Memory B cell (primary cell): Measurements from ENCODE around the gene ANHX.

Experiments used
- ATAC-seq: fragments of 150-1000 bp; cut with Tn5 transposase; 2 replicates; pipeline ENCODE4 v1.10.0; 2021; ENCODE audit warnings: low read depth, mild to moderate bottlenecking, moderate library complexity
- DNase-seq, 2 donors: peaks; one replicate each; pipeline ENCODE4 v3.0.0; 2022; ENCODE audit warnings: low spot score in 2 of 2
- H3K27ac Mint-ChIP-seq: one replicate; pipeline ENCODE4 v1.8.0; 2022; ENCODE audit warnings: mild to moderate bottlenecking, moderate library complexity, mixed read lengths
- H3K27me3 Mint-ChIP-seq: one replicate; pipeline ENCODE4 v1.8.0; 2022; ENCODE audit warnings: mixed read lengths
- H3K36me3 Mint-ChIP-seq: one replicate; pipeline ENCODE4 v1.8.0; 2022; ENCODE audit warnings: mild to moderate bottlenecking, mixed read lengths
- H3K4me1 Mint-ChIP-seq: one replicate; pipeline ENCODE4 v1.8.0; 2022; ENCODE audit warnings: mixed read lengths
- H3K4me3 Mint-ChIP-seq: one replicate; pipeline ENCODE4 v1.8.0; 2022; ENCODE audit warnings: mild to moderate bottlenecking, moderate library complexity, mixed read lengths
- H3K9me3 Mint-ChIP-seq: one replicate; pipeline ENCODE4 v1.8.0; 2022; ENCODE audit warnings: mixed read lengths

Gene ANHX

GRCh38 chr12:133174901-133175300 is 60.8 kb downstream of the ANHX start:
- peaks cover 19% of the 10 kb centered on the region for H3K9me3 Mint-ChIP-seq
- H3K4me3 Mint-ChIP-seq: no peak overlapping the region
- DNase-seq: no peak
- H3K36me3 Mint-ChIP-seq: peaks cover 9% of the 10 kb centered on the region
- H3K27me3 Mint-ChIP-seq: no peaks in the 10 kb centered on the region
- no peak for ATAC-seq
- H3K27ac Mint-ChIP-seq: no peak overlapping the region
- H3K4me1 Mint-ChIP-seq: no peaks in the 10 kb centered on the region

GRCh38 chr12:133172491-133172890 is 63.2 kb downstream of the ANHX start:
- Mint-ChIP-seq H3K9me3 (peaks cover 18% of the 10 kb centered on the region), H3K36me3 (peaks cover 3% of the 10 kb centered on the region), H3K4me1 (no peaks in the 10 kb centered on the region), H3K27me3 (no peaks in the 10 kb centered on the region), H3K4me3 (no peak overlapping the region), H3K27ac (no peak overlapping the region)
- DNase-seq: no peak
- ATAC-seq: no peak
